Gastrocnemius medialis (tissue), 4 donors: ENCODE data around the gene PRKAG3. TPM values are rescaled to one million over a fixed set of nuclear protein-coding genes. Genes with fewer than 3 reads are reported as not detected.
A peak's percentile ranks its signal among the peaks of the same experiment; 100 is the strongest.
"Not testable (repeated sequence)": the region's sequence is repeated elsewhere in the genome, so short reads cannot be mapped to it uniquely, and the experiment has no call there.

Experiments
- ATAC-seq, 2 donors: fragments of 150-250 bp; one replicate each; pipeline ENCODE4 v1.9.1; 2016
- DNase-seq, 2 donors: peaks; one replicate each; pipeline ENCODE4 v3.0.0-alpha.2; 2019
- H3K27ac ChIP-seq, 4 donors: fragments of 200-600 bp; sonication (generic); 1 replicate in 1 of 4; 2 replicates in 3 of 4; pipeline ENCODE4 v1.5.1; 2016 to 2018; ENCODE audit warnings: mild to moderate bottlenecking in 2 of 4, moderate library complexity in 1 of 4
- H3K27me3 ChIP-seq, 3 donors: fragments of 200-600 bp; sonication (generic) in 2 of 3; 1 replicate in 1 of 3; 2 replicates in 2 of 3; pipeline versions ENCODE4 v1.5.1 to v1.6.0; 2016 to 2019; ENCODE audit warnings: mild to moderate bottlenecking in 1 of 3, moderate library complexity in 1 of 3
- H3K36me3 ChIP-seq, 2 donors: fragments of 200-600 bp; sonication (generic) in 1 of 2; one replicate each; pipeline ENCODE4 v1.5.1; 2017 to 2018
- H3K4me1 ChIP-seq, 2 donors: fragments of 200-600 bp; sonication (generic) in 1 of 2; one replicate each; pipeline ENCODE4 v1.5.1; 2016 to 2017; ENCODE audit warnings: mild to moderate bottlenecking in 2 of 2
- H3K4me3 ChIP-seq, 4 donors: fragments of 200-600 bp; sonication (generic) in 3 of 4; 1 replicate in 1 of 4; 2 replicates in 3 of 4; pipeline ENCODE4 v1.5.1; 2016 to 2019; ENCODE audit warnings: mild to moderate bottlenecking in 2 of 4
- H3K9me3 ChIP-seq, 3 donors: fragments of 200-600 bp; sonication (generic) in 2 of 3; 1 replicate in 1 of 3; 2 replicates in 2 of 3; pipeline ENCODE4 v1.5.1; 2016 to 2019
- CTCF ChIP-seq, 5 experiments: fragments of 450-650 bp in 3 of 5; fragments of 200-600 bp in 2 of 5; sonication (generic) in 2 of 5; IDR thresholded peaks in 4 of 5; conservative IDR thresholded peaks in 1 of 5; 1 replicate in 4 of 5; 2 replicates in 1 of 5; pipeline ENCODE4 v1.5.1; 2016 to 2019; ENCODE audit warnings: antibody characterized with exemption in 5 of 5, mild to moderate bottlenecking in 3 of 5, moderate library complexity in 3 of 5
- POLR2A ChIP-seq, 2 donors: fragments of 450-650 bp; IDR thresholded peaks; one replicate each; pipeline ENCODE4 v1.6.1; 2017; ENCODE audit warnings: antibody characterized with exemption in 2 of 2, mild to moderate bottlenecking in 2 of 2, moderate library complexity in 2 of 2
- in situ Hi-C, 4 donors: fragments of 200-750 bp; cut with MboI; loops; one replicate each; pipeline versions ENCODE4 v1.15.0 to v1.8.0; 2017; ENCODE audit warnings: low sequenced_read_pairs in 4 of 4
- intact Hi-C: fragments of 100-400 bp; cut with DNase I; formaldehyde crosslinking; loops from one replicate; pipeline ENCODE4 v1.15.1; 2023; ENCODE audit warnings: low total_unique reads
- total RNA-seq, 4 donors: library from RNA; depleted of rRNA; stranded (reverse); fragments of >200 nt; gene quantifications; one replicate each; pipeline versions ENCODE4 v1.1.0 to v1.2.3, GENCODE V29; 2016

Gene PRKAG3
- total RNA-seq, 4 donors from 2014 or later = 8.3 to 65.4 (median 44.3) TPM

- TF ChIP-seq CTCF (IDR thresholded peaks at IDR 0.05 in 4 of 5, conservative IDR thresholded peaks at IDR 0.05 in 1 of 5) (peak; percentile 70 to 80 (median 77)), POLR2A (IDR thresholded peaks at IDR 0.05) (no peak)
- intact Hi-C loops = loop anchor here (2.0 kb wide), 1 partner anchor 46 kb away; no protein-coding TSS in a partner anchor
- peak; percentile 54 to 55 for ATAC-seq
- DNase-seq = peak in 1 of 2 donors; percentile 41
- H3K9me3 ChIP-seq = no peaks in the 10 kb centered on the region
- H3K27ac ChIP-seq = no peak overlapping the region
- H3K4me3 ChIP-seq = no peak overlapping the region
- H3K4me1 ChIP-seq = peaks cover 0 to 9% of the 10 kb centered on the region in 2 donors
- no peaks in the 10 kb centered on the region for H3K36me3 ChIP-seq
- H3K27me3 ChIP-seq = peaks cover 0 to 10% (median 4%) of the 10 kb centered on the region in 3 donors
- in situ Hi-C loops = loop anchor here in 2 of 4 donors (5.0 kb wide), 2 partner anchors 49 to 131 kb away; no protein-coding TSS in a partner anchor
Measured at GRCh38 chr2:218852911-218853667, 21.5 kb upstream of the PRKAG3 start.

- H3K27ac ChIP-seq = no peak overlapping the region
- no peaks in the 10 kb centered on the region for H3K9me3 ChIP-seq
- no peak overlapping the region for H3K4me3 ChIP-seq
- DNase-seq (no peak), ATAC-seq (no peak)
- in situ Hi-C loops (loop anchor here in 2 of 4 donors (5.0 kb wide), 2 partner anchors 51 to 129 kb away; no protein-coding TSS in a partner anchor), intact Hi-C loops (no loop called here)
- no peaks in the 10 kb centered on the region for H3K36me3 ChIP-seq
- H3K27me3 ChIP-seq = peaks cover 0 to 4% (median 4%) of the 10 kb centered on the region in 3 donors
- H3K4me1 ChIP-seq = peaks cover 3 to 9% of the 10 kb centered on the region in 2 donors
- TF ChIP-seq CTCF (IDR thresholded peaks at IDR 0.05 in 4 of 5, conservative IDR thresholded peaks at IDR 0.05 in 1 of 5) (no peak), POLR2A (IDR thresholded peaks at IDR 0.05) (no peak)
Measured at GRCh38 chr2:218851286-218851685, 19.7 kb upstream of the PRKAG3 start.

GRCh38 chr2:218850796-218851195, 19.2 kb upstream of the PRKAG3 start:
- TF ChIP-seq POLR2A (IDR thresholded peaks at IDR 0.05) (no peak), CTCF (IDR thresholded peaks at IDR 0.05 in 4 of 5, conservative IDR thresholded peaks at IDR 0.05 in 1 of 5) (no peak)
- no peak for ATAC-seq
- DNase-seq = no peak
- intact Hi-C loops = no loop called here
- H3K9me3 ChIP-seq = no peaks in the 10 kb centered on the region
- in situ Hi-C loops = loop anchor here in 2 of 4 donors (5.0 kb wide), 2 partner anchors 52 to 128 kb away; no protein-coding TSS in a partner anchor
- H3K27me3 ChIP-seq = peaks cover 0 to 4% (median 4%) of the 10 kb centered on the region in 3 donors
- H3K36me3 ChIP-seq = no peaks in the 10 kb centered on the region
- H3K4me3 ChIP-seq = no peak overlapping the region
- H3K27ac ChIP-seq = no peak overlapping the region
- peaks cover 3 to 9% of the 10 kb centered on the region in 2 donors for H3K4me1 ChIP-seq

GRCh38 chr2:218849721-218850120, 18.1 kb upstream of the PRKAG3 start:
- intact Hi-C loops = loop anchor here (5.0 kb wide), 1 partner anchor 67 kb away; the partner anchor contains the start of gene CYP27A1
- peaks cover 0 to 4% (median 4%) of the 10 kb centered on the region in 3 donors for H3K27me3 ChIP-seq
- DNase-seq (no peak), ATAC-seq (no peak)
- H3K4me1 ChIP-seq = peaks cover 3 to 9% of the 10 kb centered on the region in 2 donors
- no peaks in the 10 kb centered on the region for H3K9me3 ChIP-seq
- in situ Hi-C loops = loop anchor here (5.0 kb wide), 4 partner anchors 53 to 137 kb away; partner anchors contain the start of gene TTLL4 (in 1 of the 4)
- no peaks in the 10 kb centered on the region for H3K36me3 ChIP-seq
- no peak overlapping the region for H3K27ac ChIP-seq
- no peak for TF ChIP-seq POLR2A (IDR thresholded peaks at IDR 0.05)
- TF ChIP-seq CTCF (IDR thresholded peaks at IDR 0.05 in 4 of 5, conservative IDR thresholded peaks at IDR 0.05 in 1 of 5) = no peak
- H3K4me3 ChIP-seq = no peak overlapping the region

- in situ Hi-C loops = loop anchor here in 2 of 4 donors (5.0 kb wide), 2 partner anchors 120 to 135 kb away; partner anchors contain the start of gene TTLL4 (in 1 of the 2)
- intact Hi-C loops = loop anchor here (1.0 to 5.0 kb wide), 3 partner anchors 65 to 137 kb away; partner anchors contain the start of genes CYP27A1 and TTLL4
- DNase-seq = not testable (repeated sequence)
Measured at GRCh38 chr2:218846963-218847362, 15.4 kb upstream of the PRKAG3 start.

GRCh38 chr2:218844334-218844733, 12.7 kb upstream of the PRKAG3 start:
- H3K27me3 ChIP-seq, H3K4me1 ChIP-seq, H3K9me3 ChIP-seq, H3K4me3 ChIP-seq, intact Hi-C loops, DNase-seq, H3K27ac ChIP-seq, H3K36me3 ChIP-seq, ATAC-seq: not testable (repeated sequence)
- in situ Hi-C loops = loop anchor here in 1 of 4 donors (5.0 kb wide), 1 partner anchor 127 kb away; no protein-coding TSS in a partner anchor

More at GRCh38 chr2:218846963-218847362, 15.4 kb upstream of the PRKAG3 start:
- H3K36me3 ChIP-seq, H3K27me3 ChIP-seq, ATAC-seq, H3K27ac ChIP-seq, H3K4me3 ChIP-seq, H3K4me1 ChIP-seq, H3K9me3 ChIP-seq: not testable (repeated sequence)
